A549 (cell line): ENCODE data around the gene GABRR1. TPM values are rescaled to one million over a fixed set of nuclear protein-coding genes. Genes with fewer than 3 reads are reported as not detected.

Experiments
- ATAC-seq, 2 experiments: fragments of 200-7000 bp in 1 of 2; fragments of >200 bp in 1 of 2; cut with Nextera tagmentation in 1 of 2; cut with Tn5 transposase in 1 of 2; 3 replicates each; pipeline versions ENCODE4 v1.8.0 to v1.9.1; 2018 to 2020; ENCODE audit warnings: mild to moderate bottlenecking in 1 of 2, moderate library complexity in 1 of 2
- CTCF ChIA-PET: fragments of 300-600 bp; sonication (Branson Sonifier 250); formaldehyde crosslinking; extraction: SDS; loops from one replicate; lab custom pipeline; 2021; ENCODE audit warnings: antibody characterized with exemption, inconsistent platforms; lab: Yijun Ruan, JAX
- POLR2A ChIA-PET: fragments of 350-600 bp; formaldehyde crosslinking; extraction: SDS; loops from one replicate; lab custom pipeline; 2021; ENCODE audit warnings: antibody characterized with exemption, inconsistent platforms; lab: Yijun Ruan, JAX
- DNase-seq, 2 experiments: peaks; one replicate each; pipeline versions ENCODE4 v3.0.0 to v3.0.0-alpha.2; 2011 to 2016; ENCODE audit warnings: low read depth in 1 of 2, low spot score in 1 of 2
- FAIRE-seq: peaks from 2 replicates; lab custom pipeline; 2011; peaks lifted over from hg19 to GRCh38; lab: Jason Lieb, UNC
- H3K27ac ChIP-seq, 2 experiments: fragments of >200 bp; sonication (Bioruptor Twin); formaldehyde crosslinking; 3 replicates each; pipeline ENCODE4 v1.5.1; 2016 to 2017
- H3K4me1 ChIP-seq: fragments of >200 bp; sonication (Bioruptor Twin); formaldehyde crosslinking; 3 replicates; pipeline ENCODE4 v1.6.1; 2016
- H3K4me2 ChIP-seq: fragments of >200 bp; sonication (Bioruptor Twin); formaldehyde crosslinking; 3 replicates; pipeline ENCODE4 v1.6.1; 2016
- H3K4me3 ChIP-seq: fragments of >200 bp; sonication (Bioruptor Twin); formaldehyde crosslinking; 3 replicates; pipeline ENCODE4 v1.5.1; 2016
- H3K9me3 ChIP-seq: fragments of >200 bp; sonication (Bioruptor Twin); formaldehyde crosslinking; 3 replicates; pipeline ENCODE4 v1.6.1; 2016
- BCL3 ChIP-seq: fragments of >200 bp; sonication (Bioruptor Twin); formaldehyde crosslinking; IDR thresholded peaks from 3 replicates; pipeline ENCODE4 v1.6.1; 2016
- BHLHE40 ChIP-seq: IDR thresholded peaks from 2 replicates; pipeline ENCODE4 v1.6.1; 2012; ENCODE audit warnings: low read depth, low read length, inconsistent platforms
- CBX2 ChIP-seq: fragments of 200-600 bp; sonication (generic); IDR thresholded peaks from 2 replicates; pipeline ENCODE4 v1.6.1; 2016; ENCODE audit warnings: low read depth, mild to moderate bottlenecking, borderline replicate concordance
- CHD2 ChIP-seq: fragments of 150-350 bp; IDR thresholded peaks from 2 replicates; pipeline ENCODE4 v1.6.1; 2014; ENCODE audit warnings: low read length; ENCODE audit not compliant: partially characterized antibody
- CTCF ChIP-seq: fragments of >200 bp; sonication (Bioruptor Twin); formaldehyde crosslinking; IDR thresholded peaks from 3 replicates; pipeline ENCODE4 v1.5.1; 2016
- EHMT2 ChIP-seq: fragments of 200-600 bp; sonication (generic); IDR thresholded peaks from 2 replicates; pipeline ENCODE4 v1.6.1; 2016; ENCODE audit warnings: antibody characterized with exemption, low read depth, mild to moderate bottlenecking, moderate library complexity
- FOSB ChIP-seq: fragments of 250-450 bp; sonication (Bioruptor Pico); IDR thresholded peaks from 2 replicates; pipeline ENCODE4 v1.5.0; 2020; ENCODE audit warnings: mild to moderate bottlenecking, moderate library complexity
- FOSL2 ChIP-seq, 2 experiments: fragments of 450-650 bp in 1 of 2; fragments of >200 bp in 1 of 2; sonication (Bioruptor Twin) in 1 of 2; formaldehyde crosslinking; IDR thresholded peaks; 2 replicates each; pipeline versions ENCODE4 v1.5.0 to v1.6.1; 2016 to 2020; ENCODE audit warnings: mild to moderate bottlenecking in 1 of 2, moderate library complexity in 1 of 2
- FOXS1 ChIP-seq: fragments of 250-450 bp; sonication (Bioruptor Pico); IDR thresholded peaks from 2 replicates; pipeline ENCODE4 v1.5.0; 2020; ENCODE audit warnings: mild to moderate bottlenecking, moderate library complexity
- HDAC2 ChIP-seq: fragments of 200-600 bp; sonication (generic); IDR thresholded peaks from 2 replicates; pipeline ENCODE4 v1.6.1; 2016
- HES2 ChIP-seq: fragments of >200 bp; sonication (Bioruptor Twin); formaldehyde crosslinking; IDR thresholded peaks from 2 replicates; pipeline ENCODE4 v1.6.1; 2016
- HOXB13 ChIP-seq: fragments of 250-450 bp; sonication (Bioruptor Pico); IDR thresholded peaks from 2 replicates; pipeline ENCODE4 v1.5.0; 2020; ENCODE audit warnings: low read depth, mild to moderate bottlenecking, moderate library complexity
- MAFK ChIP-seq: fragments of 450-650 bp; IDR thresholded peaks from 2 replicates; pipeline ENCODE4 v1.6.1; 2014; ENCODE audit not compliant: partially characterized antibody
- MAX ChIP-seq: IDR thresholded peaks from 2 replicates; pipeline ENCODE4 v1.6.1; 2012
- MAZ ChIP-seq: fragments of 150-350 bp; IDR thresholded peaks from 2 replicates; pipeline ENCODE4 v1.6.1; 2014; ENCODE audit warnings: antibody characterized with exemption, low read depth, low read length, borderline replicate concordance
- NPAS2 ChIP-seq: fragments of 250-450 bp; sonication (Bioruptor Pico); IDR thresholded peaks from 2 replicates; pipeline ENCODE4 v1.8.0; 2022; ENCODE audit warnings: mild to moderate bottlenecking, moderate library complexity, borderline replicate concordance
- NR3C1 ChIP-seq: fragments of >200 bp; sonication (Bioruptor Twin); formaldehyde crosslinking; IDR thresholded peaks from 3 replicates; pipeline ENCODE4 v1.6.1; 2017
- RARB ChIP-seq: fragments of 250-450 bp; sonication (Bioruptor Pico); IDR thresholded peaks from 2 replicates; pipeline ENCODE4 v1.8.0; 2021; ENCODE audit warnings: mild to moderate bottlenecking, moderate library complexity
- TFCP2L1 ChIP-seq: fragments of 250-450 bp; sonication (Bioruptor Pico); IDR thresholded peaks from 2 replicates; pipeline ENCODE4 v1.5.0; 2021; ENCODE audit warnings: mild to moderate bottlenecking
- TP53 ChIP-seq: fragments of 250-450 bp; sonication (Bioruptor Pico); IDR thresholded peaks from 2 replicates; pipeline ENCODE4 v1.5.0; 2021; ENCODE audit warnings: mild to moderate bottlenecking, moderate library complexity
- USF2 ChIP-seq: fragments of 450-650 bp; IDR thresholded peaks from 2 replicates; pipeline ENCODE4 v1.6.1; 2014; ENCODE audit warnings: antibody characterized with exemption
- ZFP36 ChIP-seq: fragments of 450-650 bp; IDR thresholded peaks from 2 replicates; pipeline ENCODE4 v1.6.1; 2014; ENCODE audit warnings: borderline replicate concordance; ENCODE audit not compliant: partially characterized antibody
- WGBS: methylation state at CpG from one replicate; pipeline ENCODE4 v1.1.6; 2017; ENCODE audit errors: missing lambda C conversion rate; 5-methylcytosine and 5-hydroxymethylcytosine counted together
- polyA plus RNA-seq, 4 experiments: library from polyadenylated mRNA; depleted of rRNA in 3 of 4; stranded (reverse); fragments of >200 nt; fragmentation: RNase III in 1 of 4; extraction: RNeasy Plus Mini Kit Qiagen cat#74134 plus additional on column Dnase treatment in 1 of 4; gene quantifications; 2 replicates in 3 of 4; 3 replicates in 1 of 4; pipeline ENCODE4 v1.2.3, GENCODE V29; 2011 to 2017

Gene GABRR1
- polyA plus RNA-seq, 2 of the 4 experiments (the other 2 are of a cell fraction): not detected

GRCh38 chr6:89208551-89208950 lies 8.6 kb downstream of the GABRR1 start:
- FAIRE-seq: no peak
- Histone ChIP-seq H3K27ac (no peak overlapping the region), H3K4me2 (no peak overlapping the region), H3K4me3 (no peak overlapping the region), H3K4me1 (no peaks in the 10 kb centered on the region), H3K9me3 (no peaks in the 10 kb centered on the region)
- ChIA-PET CTCF (no interaction called here), POLR2A (no interaction called here)
- DNase-seq: no peak
- WGBS: 80% methylated on average over 4 of the region's 4 CpGs
- no peak for TF ChIP-seq MAX
- no peak for TF ChIP-seq NPAS2 (CRISPR knock-in tag)
- no peak for TF ChIP-seq CTCF
- TF ChIP-seq FOSB (CRISPR knock-in tag): no peak
- no peak for TF ChIP-seq TP53
- no peak for TF ChIP-seq ZFP36
- no peak for TF ChIP-seq CBX2
- TF ChIP-seq NR3C1: no peak
- TF ChIP-seq FOSL2 (IDR thresholded peaks at IDR 0.05): no peak
- TF ChIP-seq FOSL2 (CRISPR knock-in tag; IDR thresholded peaks at IDR 0.05): no peak
- TF ChIP-seq FOXS1 (CRISPR knock-in tag): no peak
- no peak for TF ChIP-seq TFCP2L1 (CRISPR knock-in tag)
- no peak for TF ChIP-seq RARB
- TF ChIP-seq CHD2: no peak
- TF ChIP-seq EHMT2: no peak
- no peak for TF ChIP-seq USF2
- no peak for TF ChIP-seq MAFK
- no peak for ATAC-seq

GRCh38 chr6:89205819-89206218 lies 11.3 kb downstream of the GABRR1 start:
- 22% methylated on average over 4 of the region's 4 CpGs for WGBS
- Histone ChIP-seq H3K4me2 (no peak overlapping the region), H3K4me3 (no peak overlapping the region), H3K9me3 (no peaks in the 10 kb centered on the region), H3K4me1 (no peaks in the 10 kb centered on the region), H3K27ac (no peak overlapping the region)
- ATAC-seq (no peak), DNase-seq (no peak)
- ChIA-PET POLR2A (no interaction called here), CTCF (interaction anchor here (2.2 kb wide), 1 partner anchor 25 kb away, joined by 5 read pairs; no protein-coding TSS in a partner anchor)
- no peak for TF ChIP-seq BCL3
- no peak for TF ChIP-seq CBX2
- no peak for TF ChIP-seq MAZ
- no peak for TF ChIP-seq HDAC2
- no peak for TF ChIP-seq BHLHE40
- TF ChIP-seq USF2: no peak
- no peak for TF ChIP-seq HES2
- TF ChIP-seq HOXB13 (CRISPR knock-in tag): no peak
- TF ChIP-seq, all 56 proteins: peak for 0
- FAIRE-seq: no peak
